NB4 (cell line): Measurements from ENCODE around the gene EBLN1.

Source experiments
- CTCF ChIP-seq: IDR thresholded peaks from one replicate; pipeline ENCODE4 v1.5.1; 2012; ENCODE audit warnings: low read depth, low read length
- MAX ChIP-seq: IDR thresholded peaks from 2 replicates; pipeline ENCODE4 v1.6.1; 2011; ENCODE audit warnings: low read depth, low read length
- POLR2A ChIP-seq: IDR thresholded peaks from 2 replicates; pipeline ENCODE4 v1.6.1; 2011; ENCODE audit warnings: mild to moderate bottlenecking; ENCODE audit not compliant: insufficient read length; ENCODE audit errors: extremely low read depth

- TF ChIP-seq CTCF: no peak
- TF ChIP-seq POLR2A: no peak
- TF ChIP-seq MAX: no peak
Observed at GRCh38 chr10:22219308-22219707, 1.5 kb upstream of the EBLN1 start.
